Sigmoid colon (tissue), 4 donors: Measurements from ENCODE around the gene DTYMK.

ENCODE experiments used
- EP300 ChIP-seq, 4 donors: sonication (generic); formaldehyde crosslinking; IDR thresholded peaks; one replicate each; pipeline ENCODE4 v1.6.1; 2017; ENCODE audit warnings: antibody characterized with exemption in 4 of 4
- POLR2A ChIP-seq, 2 donors: fragments of 450-650 bp; IDR thresholded peaks; one replicate each; pipeline ENCODE4 v1.6.1; 2016; ENCODE audit warnings: antibody characterized with exemption in 2 of 2, mild to moderate bottlenecking in 2 of 2, moderate library complexity in 2 of 2
- TF ChIP-seq, protein P1 (sequence below), 4 experiments: fragments of 450-650 bp in 3 of 4; fragments of 200-600 bp in 1 of 4; IDR thresholded peaks; one replicate each; pipeline ENCODE4 v1.5.1; 2016 to 2019; ENCODE audit warnings: antibody characterized with exemption in 4 of 4, mild to moderate bottlenecking in 3 of 4, moderate library complexity in 2 of 4

DNA sequence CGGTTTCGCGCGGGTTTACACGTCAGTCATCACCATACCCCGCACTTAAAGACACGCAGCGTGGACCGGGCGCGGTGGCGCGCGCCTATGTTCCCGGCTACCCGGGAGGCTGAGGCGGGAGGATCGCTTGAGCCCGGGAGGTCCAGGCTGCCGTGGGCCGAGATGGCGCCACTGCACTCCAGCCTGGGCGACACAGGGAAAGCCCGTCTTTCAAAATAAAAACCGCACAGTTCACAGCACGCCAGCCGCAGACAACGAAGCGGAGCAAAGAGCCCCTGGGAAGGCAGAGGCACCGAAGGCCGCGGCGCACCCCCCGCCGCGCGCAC is 328 bp downstream of the DTYMK start:
- TF ChIP-seq POLR2A (IDR thresholded peaks at IDR 0.05) (no peak), EP300 (IDR thresholded peaks at IDR 0.05) (no peak)
- TF ChIP-seq, protein P1, sequence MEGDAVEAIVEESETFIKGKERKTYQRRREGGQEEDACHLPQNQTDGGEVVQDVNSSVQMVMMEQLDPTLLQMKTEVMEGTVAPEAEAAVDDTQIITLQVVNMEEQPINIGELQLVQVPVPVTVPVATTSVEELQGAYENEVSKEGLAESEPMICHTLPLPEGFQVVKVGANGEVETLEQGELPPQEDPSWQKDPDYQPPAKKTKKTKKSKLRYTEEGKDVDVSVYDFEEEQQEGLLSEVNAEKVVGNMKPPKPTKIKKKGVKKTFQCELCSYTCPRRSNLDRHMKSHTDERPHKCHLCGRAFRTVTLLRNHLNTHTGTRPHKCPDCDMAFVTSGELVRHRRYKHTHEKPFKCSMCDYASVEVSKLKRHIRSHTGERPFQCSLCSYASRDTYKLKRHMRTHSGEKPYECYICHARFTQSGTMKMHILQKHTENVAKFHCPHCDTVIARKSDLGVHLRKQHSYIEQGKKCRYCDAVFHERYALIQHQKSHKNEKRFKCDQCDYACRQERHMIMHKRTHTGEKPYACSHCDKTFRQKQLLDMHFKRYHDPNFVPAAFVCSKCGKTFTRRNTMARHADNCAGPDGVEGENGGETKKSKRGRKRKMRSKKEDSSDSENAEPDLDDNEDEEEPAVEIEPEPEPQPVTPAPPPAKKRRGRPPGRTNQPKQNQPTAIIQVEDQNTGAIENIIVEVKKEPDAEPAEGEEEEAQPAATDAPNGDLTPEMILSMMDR (IDR thresholded peaks at IDR 0.05): no peak
